ENCODE data around the gene EIF4G3.
"Not testable (repeated sequence)": the region's sequence is repeated elsewhere in the genome, so short reads cannot be mapped to it uniquely, and the experiment has no call there.

EIF4G3 gene

GRCh38 chr1:20932437-20932977 lies 244.2 kb downstream of the EIF4G3 start:
- no peak overlapping the region for H3K4me3 ChIP-seq (ENCODE audit: low read depth, low read length)
- no peak for TF ChIP-seq CTCF (conservative IDR thresholded peaks at IDR 0.05; ENCODE audit: low read depth, low read length)
- DNase-seq (ENCODE audit: low read depth) = no peak

DNA sequence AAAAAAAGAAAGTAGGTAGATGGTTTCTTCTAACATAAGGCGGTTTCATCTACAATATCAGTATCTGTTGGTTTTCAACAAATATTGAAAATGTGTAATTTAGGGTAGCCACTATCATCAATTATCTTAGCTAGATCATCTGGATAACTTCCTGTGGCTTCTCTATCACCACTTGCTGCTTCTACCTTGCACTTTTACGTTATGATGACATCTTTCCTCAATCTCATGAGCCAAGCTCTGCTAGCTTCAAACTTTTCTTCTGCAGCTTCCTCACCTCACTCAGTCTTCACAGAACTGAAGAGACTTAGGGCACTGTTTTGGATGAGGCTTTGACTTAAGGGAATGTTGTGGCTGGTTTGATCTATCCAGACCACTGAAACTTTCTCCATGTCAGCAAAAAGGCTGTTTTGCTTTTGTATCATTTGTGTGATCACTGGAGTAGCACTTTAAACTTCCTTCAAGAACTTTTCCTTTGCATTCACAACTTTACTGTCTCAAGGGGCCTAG lies 244.7 kb downstream of the EIF4G3 start:
- DNase-seq (ENCODE audit: low read depth) = no peak
- H3K4me3 ChIP-seq (ENCODE audit: low read depth, low read length) = no peak overlapping the region
- no peak for TF ChIP-seq CTCF (conservative IDR thresholded peaks at IDR 0.05; ENCODE audit: low read depth, low read length)

DNA sequence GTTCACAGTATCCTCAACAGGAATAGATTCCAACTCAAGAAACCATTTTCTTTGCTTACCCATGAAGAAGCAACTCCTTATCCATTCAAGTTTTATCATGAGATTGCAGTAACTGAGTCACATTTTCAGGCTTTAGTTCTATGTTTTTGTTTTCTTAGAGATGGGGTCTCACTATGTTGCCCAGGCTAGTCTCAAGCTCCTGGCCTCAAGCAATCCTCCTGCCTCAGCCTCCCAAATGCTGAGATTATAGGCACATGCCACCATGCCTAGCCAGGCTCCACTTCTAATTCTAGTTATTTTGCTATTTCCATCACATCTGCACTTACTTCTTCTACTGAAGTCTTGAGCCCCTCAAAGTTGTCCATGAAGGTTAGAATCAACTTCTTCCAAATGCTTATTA lies 246.3 kb downstream of the EIF4G3 start:
- H3K4me3 ChIP-seq (ENCODE audit: low read depth, low read length) = no peak overlapping the region
- no peak for TF ChIP-seq CTCF (conservative IDR thresholded peaks at IDR 0.05; ENCODE audit: low read depth, low read length)
- no peak for DNase-seq (ENCODE audit: low read depth)

GRCh38 chr1:20928146-20928545 lies 248.6 kb downstream of the EIF4G3 start:
- H3K4me3 ChIP-seq (ENCODE audit: low read depth, low read length) = no peak overlapping the region
- no peak for TF ChIP-seq CTCF (conservative IDR thresholded peaks at IDR 0.05; ENCODE audit: low read depth, low read length)
- no peak for DNase-seq (ENCODE audit: low read depth)

DNA sequence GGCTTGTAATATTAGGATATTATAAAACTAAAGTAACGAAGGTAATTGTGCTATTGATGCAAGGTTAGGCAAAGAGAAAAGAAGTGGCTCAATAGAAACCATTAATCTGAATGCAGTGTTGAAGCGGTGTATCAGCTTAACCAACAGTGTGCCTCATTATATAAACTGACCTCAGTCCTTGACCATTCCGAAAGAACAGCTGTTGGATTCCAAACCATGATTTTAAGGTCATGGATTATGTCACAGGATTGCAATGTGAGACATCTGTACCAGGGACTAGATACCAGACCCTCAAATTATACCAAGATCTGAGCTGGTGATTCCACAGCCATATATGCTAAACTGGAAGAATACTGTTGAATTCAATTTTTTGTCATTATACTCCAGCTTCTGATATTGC lies 255.4 kb downstream of the EIF4G3 start:
- no peak overlapping the region for H3K4me3 ChIP-seq (ENCODE audit: low read depth, low read length)
- no peak for TF ChIP-seq CTCF (conservative IDR thresholded peaks at IDR 0.05; ENCODE audit: low read depth, low read length)
- DNase-seq (ENCODE audit: low read depth) = peak; percentile 50

DNA sequence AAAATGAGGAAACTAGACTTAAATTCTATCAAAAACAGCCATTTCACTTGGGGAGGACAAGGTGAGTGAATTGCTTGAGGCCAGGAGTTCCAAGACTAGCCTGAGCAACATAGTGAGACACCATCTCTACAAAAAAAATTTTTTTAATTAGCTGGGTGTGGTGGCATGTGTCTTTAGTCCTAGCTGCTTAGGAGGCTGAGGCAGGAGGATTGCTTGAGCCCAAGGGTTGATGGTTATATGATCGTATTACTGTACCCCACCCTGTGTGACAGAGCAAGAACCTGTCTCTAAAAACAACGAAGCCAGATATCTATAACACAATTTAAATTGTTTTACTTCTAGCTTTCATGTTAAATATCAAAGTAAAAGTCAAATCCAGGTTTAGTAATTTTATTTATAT lies 263.5 kb downstream of the EIF4G3 start:
- TF ChIP-seq CTCF (conservative IDR thresholded peaks at IDR 0.05; ENCODE audit: low read depth, low read length) = no peak
- no peak for DNase-seq (ENCODE audit: low read depth)
- H3K4me3 ChIP-seq (ENCODE audit: low read depth, low read length) = no peak overlapping the region

DNA sequence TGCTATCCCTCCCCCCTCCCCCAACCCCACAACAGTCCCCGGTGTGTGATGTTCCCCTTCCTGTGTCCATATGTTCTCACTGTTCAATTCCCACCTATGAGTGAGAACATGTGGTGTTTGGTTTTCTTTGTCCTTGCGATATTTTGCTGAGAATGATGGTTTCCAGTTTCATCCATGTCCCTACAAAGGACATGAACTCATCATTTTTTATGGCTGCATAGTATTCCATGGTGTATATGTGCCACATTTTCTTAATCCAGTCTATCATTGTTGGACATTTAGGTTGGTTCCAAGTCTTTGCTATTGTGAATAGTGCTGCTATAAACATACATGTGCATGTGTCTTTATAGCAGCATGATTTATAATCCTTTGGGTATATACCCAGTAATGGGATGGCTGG lies 269.2 kb downstream of the EIF4G3 start:
- not testable (repeated sequence) for DNase-seq (ENCODE audit: low read depth); H3K4me3 ChIP-seq (ENCODE audit: low read depth, low read length)
